CD4-positive, alpha-beta memory T cell (primary cell): Measurements from ENCODE around the gene MRPL11. TPM values are rescaled to one million over a fixed set of nuclear protein-coding genes. Genes with fewer than 3 reads are reported as not detected.
"Not testable (repeated sequence)": the region's sequence is repeated elsewhere in the genome, so short reads cannot be mapped to it uniquely, and the experiment has no call there.

ENCODE experiments used
- CTCF ChIA-PET: fragments of 350-600 bp; sonication (Branson Sonifier 250); formaldehyde crosslinking; loops from one replicate; lab custom pipeline; 2021; ENCODE audit warnings: inconsistent platforms; ENCODE audit not compliant: partially characterized antibody; lab: Charles Lee
- POLR2A ChIA-PET: fragments of 350-600 bp; sonication (Branson Sonifier 250); formaldehyde crosslinking; loops from one replicate; lab custom pipeline; 2021; ENCODE audit not compliant: partially characterized antibody; lab: Charles Lee
- DNase-seq, 5 donors: peaks; one replicate each; pipeline versions ENCODE4 v3.0.0 to v3.0.0-alpha.2; 2020 to 2022; ENCODE audit warnings: mixed read lengths in 1 of 5
- H3K27ac ChIP-seq: one replicate; pipeline ENCODE4 v1.7.0; 2013; ENCODE audit warnings: low read depth, low read length
- H3K27me3 ChIP-seq: 2 replicates; pipeline ENCODE4 v1.7.0; 2013; ENCODE audit warnings: mild to moderate bottlenecking, low read length, moderate library complexity; ENCODE audit not compliant: insufficient read depth
- H3K36me3 ChIP-seq: 2 replicates; pipeline ENCODE4 v1.7.0; 2013; ENCODE audit warnings: mild to moderate bottlenecking, low read length, moderate library complexity; ENCODE audit not compliant: insufficient read depth
- H3K4me1 ChIP-seq: 2 replicates; pipeline ENCODE4 v1.7.0; 2013; ENCODE audit warnings: mild to moderate bottlenecking, low read length, moderate library complexity; ENCODE audit not compliant: insufficient read depth
- H3K4me3 ChIP-seq, 2 donors: one replicate each; pipeline ENCODE4 v1.7.0; 2013; ENCODE audit warnings: low read length in 2 of 2, mild to moderate bottlenecking in 1 of 2
- H3K9me3 ChIP-seq, 2 donors: one replicate each; pipeline ENCODE4 v1.7.0; 2013; ENCODE audit warnings: low read length in 2 of 2, control low read depth in 1 of 2; ENCODE audit not compliant: control insufficient read depth in 1 of 2
- H3K27ac Mint-ChIP-seq, 7 donors: one replicate each; pipeline ENCODE4 v1.8.0; 2020 to 2021; ENCODE audit warnings: mixed read lengths in 7 of 7, mild to moderate bottlenecking in 6 of 7, inconsistent platforms in 3 of 7, moderate library complexity in 3 of 7
- H3K27me3 Mint-ChIP-seq, 2 donors: one replicate each; pipeline ENCODE4 v1.8.0; 2020 to 2021; ENCODE audit warnings: mixed read lengths in 2 of 2
- H3K36me3 Mint-ChIP-seq, 2 donors: one replicate each; pipeline ENCODE4 v1.8.0; 2020 to 2021; ENCODE audit warnings: mixed read lengths in 2 of 2, inconsistent platforms in 1 of 2, mild to moderate bottlenecking in 1 of 2
- H3K4me1 Mint-ChIP-seq, 4 donors: one replicate each; pipeline ENCODE4 v1.8.0; 2020 to 2021; ENCODE audit warnings: mixed read lengths in 4 of 4, mild to moderate bottlenecking in 1 of 4
- H3K4me3 Mint-ChIP-seq, 8 donors: one replicate each; pipeline ENCODE4 v1.8.0; 2020 to 2021; ENCODE audit warnings: mixed read lengths in 8 of 8, mild to moderate bottlenecking in 7 of 8, moderate library complexity in 6 of 8, inconsistent platforms in 3 of 8
- H3K9me3 Mint-ChIP-seq, 8 donors: one replicate each; pipeline ENCODE4 v1.8.0; 2020 to 2021; ENCODE audit warnings: mixed read lengths in 8 of 8, mild to moderate bottlenecking in 5 of 8, inconsistent platforms in 3 of 8, moderate library complexity in 1 of 8
- intact Hi-C: fragments of 100-400 bp; cut with micrococcal nuclease; formaldehyde crosslinking; loops from one replicate; pipeline ENCODE4 v1.15.1; 2023
- polyA plus RNA-seq, 2 donors: library from polyadenylated mRNA; unstranded; fragments of 300-500 nt; fragmentation: Illumina TruSeq; gene quantifications; one replicate each; pipeline ENCODE4 v1.2.3, GENCODE V29; 2021
- total RNA-seq, 2 experiments: library from RNA; stranded (reverse); gene quantifications; one replicate each; pipeline ENCODE4 v1.2.3, GENCODE V29; 2021

MRPL11 gene
- total and polyA plus RNA-seq, 4 experiments from 2014 or later, result 22.0 to 78.1 (median 52.4) TPM

GRCh38 chr11:66448523-66448922 is 9.9 kb upstream of the MRPL11 start:
- no peak overlapping the region for H3K27ac Mint-ChIP-seq
- Histone ChIP-seq H3K9me3 (peaks cover 0 to 3% of the 10 kb centered on the region in 2 donors), H3K4me3 (no peak overlapping the region), H3K27me3 (no peaks in the 10 kb centered on the region), H3K4me1 (no peaks in the 10 kb centered on the region), H3K27ac (no peak overlapping the region), H3K36me3 (no peaks in the 10 kb centered on the region)
- peaks cover 4 to 14% of the 10 kb centered on the region in 2 donors for H3K27me3 Mint-ChIP-seq
- ChIA-PET POLR2A (no interaction called here), CTCF (no interaction called here)
- intact Hi-C loops, result no loop called here
- no peak for DNase-seq
- H3K4me1 Mint-ChIP-seq, result no peaks in the 10 kb centered on the region
- no peak overlapping the region for H3K4me3 Mint-ChIP-seq
- no peaks in the 10 kb centered on the region for H3K36me3 Mint-ChIP-seq
- H3K9me3 Mint-ChIP-seq, result peaks cover 0 to 8% (median 4%) of the 10 kb centered on the region in 8 donors

GRCh38 chr11:66447012-66447411 is 8.4 kb upstream of the MRPL11 start:
- POLR2A ChIA-PET, result no interaction called here
- peaks cover 3 to 20% (median 10%) of the 10 kb centered on the region in 8 donors for H3K9me3 Mint-ChIP-seq
- intact Hi-C loops, result no loop called here
- H3K4me1 ChIP-seq, result no peaks in the 10 kb centered on the region
- H3K4me1 Mint-ChIP-seq, result no peaks in the 10 kb centered on the region
- no peak for DNase-seq
- peaks cover 4 to 14% of the 10 kb centered on the region in 2 donors for H3K27me3 Mint-ChIP-seq
- CTCF ChIA-PET, result interaction anchor here (0.6 to 1.3 kb wide), 2 partner anchors 8 to 61 kb away, joined by 3 to 6 read pairs; partner anchors contain the start of gene MRPL11
- no peaks in the 10 kb centered on the region for H3K36me3 ChIP-seq
- no peak overlapping the region for H3K27ac ChIP-seq
- H3K9me3 ChIP-seq, result peaks cover 0 to 6% of the 10 kb centered on the region in 2 donors
- no peak overlapping the region for H3K4me3 ChIP-seq
- H3K27me3 ChIP-seq, result no peaks in the 10 kb centered on the region
- no peak overlapping the region for H3K4me3 Mint-ChIP-seq
- H3K36me3 Mint-ChIP-seq, result peaks cover 0 to 7% of the 10 kb centered on the region in 2 donors
- no peak overlapping the region for H3K27ac Mint-ChIP-seq

GRCh38 chr11:66443602-66444001 is 5.0 kb upstream of the MRPL11 start:
- no peak overlapping the region for H3K4me3 ChIP-seq
- Mint-ChIP-seq H3K9me3 (peaks cover 3 to 20% (median 10%) of the 10 kb centered on the region in 8 donors), H3K27ac (no peak overlapping the region), H3K4me1 (peaks cover 0 to 9% (median 4%) of the 10 kb centered on the region in 4 donors), H3K36me3 (peaks cover 2 to 7% of the 10 kb centered on the region in 2 donors), H3K4me3 (no peak overlapping the region), H3K27me3 (peaks cover 3 to 5% of the 10 kb centered on the region in 2 donors)
- no peak for DNase-seq
- H3K36me3 ChIP-seq, result no peaks in the 10 kb centered on the region
- H3K27me3 ChIP-seq, result no peaks in the 10 kb centered on the region
- ChIA-PET POLR2A (no interaction called here), CTCF (no interaction called here)
- intact Hi-C loops, result no loop called here
- peaks cover 0 to 6% of the 10 kb centered on the region in 2 donors for H3K9me3 ChIP-seq
- H3K4me1 ChIP-seq, result no peaks in the 10 kb centered on the region
- no peak overlapping the region for H3K27ac ChIP-seq

- H3K4me1 ChIP-seq, POLR2A ChIA-PET: not testable (repeated sequence)
These were observed 2.3 kb upstream of the MRPL11 start for GRCh38 chr11:66440940-66441282.

GRCh38 chr11:66440101-66440939 is 1.7 kb upstream of the MRPL11 start:
- H3K27ac ChIP-seq, H3K4me1 ChIP-seq, H3K4me3 ChIP-seq, H3K27me3 Mint-ChIP-seq, H3K27me3 ChIP-seq, DNase-seq, intact Hi-C loops, H3K9me3 ChIP-seq: not testable (repeated sequence)
- CTCF ChIA-PET, result interaction anchor here (0.9 to 2.3 kb wide), 4 partner anchors 11 to 238 kb away, joined by 4 to 20 read pairs (median 5); partner anchors contain the start of gene RBM4B
- Mint-ChIP-seq H3K27ac (peak overlapping the region in 1 of 7 donors; percentile 42), H3K4me3 (peak overlapping the region in 1 of 8 donors; percentile 25), H3K36me3 (peaks cover 16 to 22% of the 10 kb centered on the region in 2 donors), H3K4me1 (peaks cover 6 to 17% (median 11%) of the 10 kb centered on the region in 4 donors), H3K9me3 (peaks cover 3 to 18% (median 10%) of the 10 kb centered on the region in 8 donors)
- peaks cover 14% of the 10 kb centered on the region for H3K36me3 ChIP-seq
- POLR2A ChIA-PET, result interaction anchor here (0.9 kb wide), 1 partner anchor 19 kb away, joined by 3 read pairs; no protein-coding TSS in a partner anchor

More at GRCh38 chr11:66440940-66441282, 2.3 kb upstream of the MRPL11 start:
- peaks cover 16 to 17% of the 10 kb centered on the region in 2 donors for H3K36me3 Mint-ChIP-seq
- H3K36me3 ChIP-seq, H3K9me3 ChIP-seq, H3K27ac ChIP-seq, DNase-seq, H3K27me3 ChIP-seq, H3K4me3 Mint-ChIP-seq, H3K27me3 Mint-ChIP-seq, H3K4me3 ChIP-seq, intact Hi-C loops, H3K27ac Mint-ChIP-seq: not testable (repeated sequence)
- CTCF ChIA-PET, result interaction anchor here (1.4 to 2.0 kb wide), 2 partner anchors 11 to 129 kb away, joined by 5 read pairs; no protein-coding TSS in a partner anchor
- H3K4me1 Mint-ChIP-seq, result peaks cover 6 to 17% (median 11%) of the 10 kb centered on the region in 4 donors
- peaks cover 3 to 20% (median 10%) of the 10 kb centered on the region in 8 donors for H3K9me3 Mint-ChIP-seq

- Mint-ChIP-seq H3K9me3 (peaks cover 0 to 9% (median 3%) of the 10 kb centered on the region in 8 donors), H3K36me3 (peaks cover 19 to 30% of the 10 kb centered on the region in 2 donors), H3K27ac (peak overlapping the region in 6 of 7 donors; percentile 84 to 99 (median 96)), H3K4me3 (peak overlapping the region; percentile 87 to 94 (median 91)), H3K27me3 (peaks cover 2 to 3% of the 10 kb centered on the region in 2 donors), H3K4me1 (peaks cover 6 to 17% (median 11%) of the 10 kb centered on the region in 4 donors)
- ChIA-PET CTCF (interaction anchor here (0.8 to 2.3 kb wide), 18 partner anchors 7 to 283 kb away, joined by 3 to 20 read pairs (median 6); partner anchors contain the start of genes DPP3 and RBM4B), POLR2A (interaction anchor here (0.8 to 1.7 kb wide), 18 partner anchors 16 to 418 kb away, joined by 3 to 21 read pairs (median 6); partner anchors contain the start of genes DPP3, PELI3, RBM14 and RBM4)
- peak overlapping the region; percentile 67 to 88 for H3K4me3 ChIP-seq
- peaks cover 20% of the 10 kb centered on the region for H3K36me3 ChIP-seq
- H3K4me1 ChIP-seq, result peaks cover 7% of the 10 kb centered on the region
- intact Hi-C loops, result loop anchor here (2.0 kb wide), 3 partner anchors 29 to 405 kb away; partner anchors contain the start of gene RCE1
- no peaks in the 10 kb centered on the region for H3K27me3 ChIP-seq
- H3K9me3 ChIP-seq, result no peaks in the 10 kb centered on the region
- H3K27ac ChIP-seq, result peak overlapping the region; percentile 69
- no peak for DNase-seq
These were observed 607 bp downstream of the MRPL11 start for GRCh38 chr11:66437979-66438503.
